H1 (cell line): ENCODE data around the gene SRRM5. TPM values are rescaled to one million over a fixed set of nuclear protein-coding genes. Genes with fewer than 3 reads are reported as not detected.

Source experiments
- CTCF ChIA-PET: fragments of 300-600 bp; sonication (Branson Sonifier 250); formaldehyde crosslinking; loops from one replicate; lab custom pipeline; 2021; ENCODE audit not compliant: partially characterized antibody; lab: Charles Lee
- POLR2A ChIA-PET: fragments of 300-600 bp; sonication (Branson Sonifier 250); formaldehyde crosslinking; loops from one replicate; lab custom pipeline; 2021; ENCODE audit warnings: inconsistent platforms; ENCODE audit not compliant: partially characterized antibody; lab: Charles Lee
- DNase-seq, 2 experiments: peaks; one replicate each; pipeline versions ENCODE4 v3.0.0 to v3.0.0-alpha.2; 2010 to 2022; ENCODE audit warnings: low spot score in 2 of 2, low read depth in 1 of 2, mixed read lengths in 1 of 2
- FAIRE-seq: peaks from 2 replicates; lab custom pipeline; 2011; peaks lifted over from hg19 to GRCh38; lab: Jason Lieb, UNC
- H2AFZ ChIP-seq: 2 replicates; pipeline ENCODE4 v1.8.1; 2012; ENCODE audit warnings: low read length, inconsistent platforms
- H2AK5ac ChIP-seq: 2 replicates; pipeline ENCODE4 v1.6.1; 2013; ENCODE audit warnings: low read depth, low read length
- H2BK120ac ChIP-seq: replicated peaks from 2 replicates; pipeline ENCODE3; 2013; ENCODE audit warnings: low read depth, low read length, inconsistent platforms
- H2BK12ac ChIP-seq: 2 replicates; pipeline ENCODE4 v1.6.1; 2013; ENCODE audit warnings: low read depth, low read length
- H2BK15ac ChIP-seq: 2 replicates; pipeline ENCODE4 v1.6.1; 2013; ENCODE audit warnings: low read length
- H2BK20ac ChIP-seq: 2 replicates; pipeline ENCODE4 v1.6.1; 2013; ENCODE audit warnings: low read length
- H2BK5ac ChIP-seq: 2 replicates; pipeline ENCODE4 v1.6.1; 2013; ENCODE audit warnings: low read depth, low read length
- H3K14ac ChIP-seq: 2 replicates; pipeline ENCODE4 v1.6.1; 2013; ENCODE audit warnings: inconsistent platforms; ENCODE audit not compliant: insufficient read length
- H3K18ac ChIP-seq: 2 replicates; pipeline ENCODE4 v1.6.1; 2013; ENCODE audit warnings: low read length; ENCODE audit errors: extremely low read depth
- H3K23ac ChIP-seq: 2 replicates; pipeline ENCODE4 v1.6.1; 2013; ENCODE audit warnings: inconsistent platforms; ENCODE audit not compliant: insufficient read length
- H3K23me2 ChIP-seq: 2 replicates; pipeline ENCODE4 v1.6.1; 2013; ENCODE audit warnings: low read depth, low read length
- H3K27ac ChIP-seq: 2 replicates; pipeline ENCODE4 v1.6.1; 2011; ENCODE audit warnings: low read depth, low read length, inconsistent platforms
- H3K27me3 ChIP-seq, 4 experiments: replicated peaks in 1 of 4; 1 replicate in 1 of 4; 2 replicates in 3 of 4; pipeline versions ENCODE4 v1.6.1 to v1.8.1; 2011 to 2013; ENCODE audit warnings: low read length in 3 of 4, mild to moderate bottlenecking in 3 of 4, inconsistent platforms in 2 of 4, mixed read lengths in 2 of 4, moderate library complexity in 1 of 4; ENCODE audit not compliant: control insufficient read depth in 3 of 4, insufficient read depth in 3 of 4; ENCODE audit errors: extremely low read depth in 1 of 4
- H3K36me3 ChIP-seq, 4 experiments: 2 replicates each; pipeline versions ENCODE4 v1.6.1 to v1.8.1; 2011 to 2013; ENCODE audit warnings: mild to moderate bottlenecking in 4 of 4, low read length in 3 of 4, moderate library complexity in 2 of 4, control low read depth in 1 of 4, inconsistent platforms in 1 of 4; ENCODE audit not compliant: insufficient read depth in 4 of 4, control insufficient read depth in 2 of 4
- H3K4ac ChIP-seq: replicated peaks from 2 replicates; pipeline ENCODE3; 2013; ENCODE audit warnings: low read length, low read depth, mixed read lengths, inconsistent platforms; ENCODE audit not compliant: insufficient read length
- H3K4me1 ChIP-seq, 4 experiments: replicated peaks in 1 of 4; 1 replicate in 1 of 4; 2 replicates in 3 of 4; pipeline versions ENCODE4 v1.6.1 to v1.8.1; 2011 to 2013; ENCODE audit warnings: low read length in 3 of 4, inconsistent platforms in 2 of 4, mixed read lengths in 1 of 4; ENCODE audit not compliant: insufficient read depth in 4 of 4, control insufficient read depth in 3 of 4
- H3K4me2 ChIP-seq, 2 experiments: 2 replicates each; pipeline versions ENCODE4 v1.6.1 to v1.8.1; 2011 to 2013; ENCODE audit warnings: low read depth in 2 of 2, low read length in 2 of 2, control low read depth in 1 of 2, inconsistent platforms in 1 of 2, mild to moderate bottlenecking in 1 of 2; ENCODE audit not compliant: insufficient read depth in 1 of 2
- H3K4me3 ChIP-seq, 4 experiments: fragments of 200-600, 300-600 bp in 1 of 4; sonication (generic), shearing (Covaris generic), sonication (Bioruptor Twin) in 1 of 4; 2 replicates each; pipeline versions ENCODE4 v1.5.1 to v1.8.1; 2011 to 2016; ENCODE audit warnings: low read length in 4 of 4, low read depth in 3 of 4, control low read depth in 2 of 4, inconsistent platforms in 2 of 4, mild to moderate bottlenecking in 2 of 4, mixed read lengths in 1 of 4, moderate library complexity in 1 of 4; ENCODE audit not compliant: insufficient read depth in 2 of 4; ENCODE audit errors: extremely low read depth in 1 of 4
- H3K56ac ChIP-seq: replicated peaks from 2 replicates; pipeline ENCODE3; 2013; ENCODE audit warnings: low read depth, mild to moderate bottlenecking, mixed read lengths, low read length, inconsistent platforms; ENCODE audit not compliant: insufficient read length
- H3K79me1 ChIP-seq: 2 replicates; pipeline ENCODE4 v1.6.1; 2013; ENCODE audit warnings: low read depth, low read length, control low read depth
- H3K79me2 ChIP-seq, 2 experiments: 2 replicates each; pipeline versions ENCODE4 v1.6.1 to v1.8.1; 2012 to 2013; ENCODE audit warnings: low read length in 2 of 2, mild to moderate bottlenecking in 2 of 2, inconsistent platforms in 1 of 2; ENCODE audit not compliant: insufficient read depth in 2 of 2, control insufficient read depth in 1 of 2
- H3K9ac ChIP-seq, 4 experiments: replicated peaks in 1 of 4; 1 replicate in 1 of 4; 2 replicates in 3 of 4; pipeline versions ENCODE4 v1.6.1 to v1.8.1; 2011 to 2013; ENCODE audit warnings: low read depth in 3 of 4, low read length in 3 of 4, control low read depth in 2 of 4, mild to moderate bottlenecking in 2 of 4, moderate library complexity in 2 of 4, inconsistent platforms in 1 of 4; ENCODE audit errors: extremely low read depth in 1 of 4
- H3K9me3 ChIP-seq, 2 experiments: 2 replicates each; pipeline versions ENCODE4 v1.6.1 to v1.8.1; 2012 to 2013; ENCODE audit warnings: mild to moderate bottlenecking in 2 of 2, moderate library complexity in 2 of 2, control low read depth in 1 of 2, inconsistent platforms in 1 of 2, low read depth in 1 of 2, low read length in 1 of 2, mixed read lengths in 1 of 2; ENCODE audit not compliant: insufficient read depth in 2 of 2
- H4K20me1 ChIP-seq, 2 experiments: replicated peaks in 1 of 2; 2 replicates each; pipeline versions ENCODE3 to v1.8.1; 2011 to 2013; ENCODE audit warnings: inconsistent platforms in 2 of 2, low read length in 2 of 2, mild to moderate bottlenecking in 1 of 2; ENCODE audit not compliant: insufficient read depth in 2 of 2, control insufficient read depth in 1 of 2
- H4K5ac ChIP-seq: 2 replicates; pipeline ENCODE4 v1.6.1; 2013; ENCODE audit warnings: low read length, low read depth, mixed read lengths, inconsistent platforms; ENCODE audit not compliant: insufficient read length
- H4K8ac ChIP-seq: 2 replicates; pipeline ENCODE4 v1.8.0; 2013; ENCODE audit warnings: mild to moderate bottlenecking, moderate library complexity, low read length, inconsistent platforms; ENCODE audit not compliant: insufficient read depth; ENCODE audit errors: extremely low read depth
- H4K91ac ChIP-seq: replicated peaks from 2 replicates; pipeline ENCODE3; 2013; ENCODE audit warnings: low read length, mixed read lengths, inconsistent platforms; ENCODE audit not compliant: insufficient read length
- BCL11A ChIP-seq, 2 experiments: IDR thresholded peaks; one replicate each; pipeline ENCODE4 v1.6.1; 2011; ENCODE audit warnings: low read depth in 2 of 2, low read length in 2 of 2, mild to moderate bottlenecking in 2 of 2
- CBX8 ChIP-seq: fragments of 300-800, 300-1000 bp; sonication (generic); IDR thresholded peaks from 2 replicates; pipeline ENCODE4 v1.7.1; 2016; ENCODE audit warnings: low read depth, low read length, borderline replicate concordance
- EZH2 ChIP-seq: fragments of 200-600 bp; sonication (generic); IDR thresholded peaks from 2 replicates; pipeline ENCODE4 v1.7.1; 2012; ENCODE audit warnings: low read depth, mild to moderate bottlenecking, moderate library complexity, low read length, inconsistent platforms; ENCODE audit not compliant: severe bottlenecking
- FOSL1 ChIP-seq: IDR thresholded peaks from 2 replicates; pipeline ENCODE4 v1.6.1; 2011; ENCODE audit warnings: mild to moderate bottlenecking, low read depth, low read length, moderate library complexity; ENCODE audit not compliant: insufficient read depth
- KDM4A ChIP-seq: IDR thresholded peaks from one replicate; pipeline ENCODE4 v1.7.1; 2012; ENCODE audit warnings: low read depth, mild to moderate bottlenecking, moderate library complexity, low read length, inconsistent platforms; ENCODE audit not compliant: severe bottlenecking
- NANOG ChIP-seq: IDR thresholded peaks from 2 replicates; pipeline ENCODE4 v1.6.1; 2011; ENCODE audit warnings: low read length, low read depth, mild to moderate bottlenecking, inconsistent platforms; ENCODE audit not compliant: insufficient read depth, poor library complexity, severe bottlenecking
- SP2 ChIP-seq: IDR thresholded peaks from 2 replicates; pipeline ENCODE4 v1.6.1; 2012; ENCODE audit warnings: mild to moderate bottlenecking, low read length, inconsistent platforms
- WGBS, 2 experiments: shearing (Covaris generic) in 1 of 2; methylation state at CpG; one replicate each; pipeline versions ENCODE4 v1.1.6 to v1.1.7; 2013 to 2015; ENCODE audit warnings: low lambda C conversion rate in 2 of 2, mixed read lengths in 2 of 2, inconsistent platforms in 1 of 2, low coverage in 1 of 2, missing lambda C conversion rate in 1 of 2; ENCODE audit not compliant: insufficient replicate concordance in 2 of 2, insufficient coverage in 1 of 2, insufficient read length in 1 of 2; ENCODE audit errors: extremely low coverage in 1 of 2, missing lambda C conversion rate in 1 of 2; 5-methylcytosine and 5-hydroxymethylcytosine counted together
- polyA plus RNA-seq, 7 experiments: library from polyadenylated mRNA; depleted of rRNA in 3 of 7; stranded (reverse) in 5 of 7; unstranded in 2 of 7; fragments of >200 nt in 5 of 7; fragments of 200-250 nt in 2 of 7; gene quantifications; 1 replicate in 5 of 7; 2 replicates in 1 of 7; 4 replicates in 1 of 7; pipeline versions ENCODE4 v1.2.1 to v1.2.3, GENCODE V29; 2011 to 2013; ENCODE audit warnings: missing spikeins in 2 of 7, mixed read lengths in 2 of 7
- total RNA-seq: library from RNA; stranded (reverse); fragmentation: NEBNext Ultra II Directional; extraction: Animal tissue kit (Norgen Biotek cat#: 25700); gene quantifications from 2 replicates; pipeline ENCODE4 v1.2.1, GENCODE V29; 2021
- TF ChIP-seq, protein P1 (sequence below), 3 experiments: IDR thresholded peaks; 1 replicate in 2 of 3; 2 replicates in 1 of 3; pipeline versions ENCODE4 v1.5.1 to v1.6.1; 2011; ENCODE audit warnings: low read length in 3 of 3, mild to moderate bottlenecking in 3 of 3, inconsistent platforms in 2 of 3, low read depth in 1 of 3, moderate library complexity in 1 of 3; ENCODE audit not compliant: insufficient read depth in 1 of 3; ENCODE audit errors: control extremely low read depth in 1 of 3

Gene SRRM5
- total and polyA plus RNA-seq, 2 of the 8 experiments (the other 6 are each of a cell fraction or from before 2014, with no cell fraction given) = 0.06 to 0.11 TPM

- Histone ChIP-seq H3K23me2 (peaks cover 12% of the 10 kb centered on the region), H2BK20ac (no peak overlapping the region), H2AFZ (no peak overlapping the region; the same call in 1 of the 2 replicates), H3K4me3 (peak overlapping the region; percentile 52 to 92 (median 71)), H3K9ac (no peak overlapping the region; a peak in 1 of 7 replicates), H3K18ac (peak overlapping the region; percentile 65; the same call in 1 of the 2 replicates), H2BK5ac (peak overlapping the region; percentile 85; the same call in 1 of the 2 replicates), H3K9me3 (no peaks in the 10 kb centered on the region), H3K4me1 (peaks cover 6 to 22% (median 13%) of the 10 kb centered on the region in 4 experiments), H4K5ac (no peak overlapping the region), H2AK5ac (no peak overlapping the region), H3K4ac (no peak overlapping the region), H4K91ac (peak overlapping the region; percentile 48), H3K27me3 (peaks cover 11 to 48% (median 29%) of the 10 kb centered on the region in 4 experiments), H2BK120ac (no peak overlapping the region), H3K79me2 (no peaks in the 10 kb centered on the region), H2BK12ac (peak overlapping the region; percentile 78; the same call in 1 of the 2 replicates), H4K8ac (no peak overlapping the region), H3K4me2 (peak overlapping the region; percentile 88 to 92), H2BK15ac (peak overlapping the region; percentile 92; the same call in 1 of the 2 replicates), H3K79me1 (peaks cover 2% of the 10 kb centered on the region; the same call in 1 of the 2 replicates), H4K20me1 (no peaks in the 10 kb centered on the region), H3K36me3 (no peaks in the 10 kb centered on the region), H3K27ac (no peak overlapping the region)
- POLR2A ChIA-PET = interaction anchor here (1.2 to 1.7 kb wide), 3 partner anchors 12 to 36 kb away, joined by 3 to 4 read pairs (median 3); no protein-coding TSS in a partner anchor
- FAIRE-seq = no peak
- CTCF ChIA-PET = interaction anchor here (1.2 kb wide), 1 partner anchor 120 kb away, joined by 3 read pairs; no protein-coding TSS in a partner anchor
- no peak for DNase-seq
- 16% methylated on average over 5 of the region's 9 CpGs; no CpG with 5 or more reads in 1 of the 2 experiments for WGBS, 2 experiments
- TF ChIP-seq BCL11A (IDR thresholded peaks at IDR 0.05; ENCODE audit: low read depth in 2 of 2, low read length in 2 of 2) = no peak
- TF ChIP-seq CBX8 = no peak
- TF ChIP-seq FOSL1 = no peak
- TF ChIP-seq NANOG = no peak
- TF ChIP-seq KDM4A = peak; percentile 12
- TF ChIP-seq EZH2 = peak; percentile 17
- no peak for TF ChIP-seq SP2
- TF ChIP-seq, protein P1, sequence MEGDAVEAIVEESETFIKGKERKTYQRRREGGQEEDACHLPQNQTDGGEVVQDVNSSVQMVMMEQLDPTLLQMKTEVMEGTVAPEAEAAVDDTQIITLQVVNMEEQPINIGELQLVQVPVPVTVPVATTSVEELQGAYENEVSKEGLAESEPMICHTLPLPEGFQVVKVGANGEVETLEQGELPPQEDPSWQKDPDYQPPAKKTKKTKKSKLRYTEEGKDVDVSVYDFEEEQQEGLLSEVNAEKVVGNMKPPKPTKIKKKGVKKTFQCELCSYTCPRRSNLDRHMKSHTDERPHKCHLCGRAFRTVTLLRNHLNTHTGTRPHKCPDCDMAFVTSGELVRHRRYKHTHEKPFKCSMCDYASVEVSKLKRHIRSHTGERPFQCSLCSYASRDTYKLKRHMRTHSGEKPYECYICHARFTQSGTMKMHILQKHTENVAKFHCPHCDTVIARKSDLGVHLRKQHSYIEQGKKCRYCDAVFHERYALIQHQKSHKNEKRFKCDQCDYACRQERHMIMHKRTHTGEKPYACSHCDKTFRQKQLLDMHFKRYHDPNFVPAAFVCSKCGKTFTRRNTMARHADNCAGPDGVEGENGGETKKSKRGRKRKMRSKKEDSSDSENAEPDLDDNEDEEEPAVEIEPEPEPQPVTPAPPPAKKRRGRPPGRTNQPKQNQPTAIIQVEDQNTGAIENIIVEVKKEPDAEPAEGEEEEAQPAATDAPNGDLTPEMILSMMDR (IDR thresholded peaks at IDR 0.05; ENCODE audit: control extremely low read depth in 1 of 3, insufficient read depth in 1 of 3, low read depth in 1 of 3, low read length in 3 of 3) = no peak
- TF ChIP-seq, all 59 proteins: peak for 2
- Histone ChIP-seq H3K56ac (no peak overlapping the region), H3K23ac (no peak overlapping the region), H3K14ac (no peak overlapping the region)
Observed at GRCh38 chr19:43640424-43640757, 28.5 kb downstream of the SRRM5 start.
